NT2/D1 (cell line): ENCODE measurements around the gene ACP2.

Experiments used
- SUZ12 ChIP-seq: IDR thresholded peaks from 2 replicates; pipeline ENCODE4 v1.6.1; 2011; ENCODE audit not compliant: insufficient read length, insufficient read depth; ENCODE audit errors: extremely low read depth
- YY1 ChIP-seq: IDR thresholded peaks from 2 replicates; pipeline ENCODE4 v1.6.1; 2011; ENCODE audit not compliant: insufficient read length, insufficient read depth
- ZNF274 ChIP-seq: IDR thresholded peaks from 2 replicates; pipeline ENCODE4 v1.6.1; 2011; ENCODE audit warnings: mild to moderate bottlenecking, low read depth, low read length

GRCh38 chr11:47192111-47192510, 56.5 kb downstream of the ACP2 start:
- no peak for TF ChIP-seq ZNF274
- no peak for TF ChIP-seq YY1
- no peak for TF ChIP-seq SUZ12
